Inflammatory macrophage treated with lipopolysaccharide for 1 hour (primary cell): ENCODE measurements around the gene SKAP1.
"Not testable (repeated sequence)": the region's sequence is repeated elsewhere in the genome, so short reads cannot be mapped to it uniquely, and the experiment has no call there.

ENCODE experiments used
- DNase-seq, 2 donors: peaks; one replicate each; pipeline ENCODE4 v3.0.0-alpha.2; 2020 to 2022

Gene SKAP1

GRCh38 chr17:48444516-48445247, 14.7 kb upstream of the SKAP1 start:
- no peak for DNase-seq

DNA sequence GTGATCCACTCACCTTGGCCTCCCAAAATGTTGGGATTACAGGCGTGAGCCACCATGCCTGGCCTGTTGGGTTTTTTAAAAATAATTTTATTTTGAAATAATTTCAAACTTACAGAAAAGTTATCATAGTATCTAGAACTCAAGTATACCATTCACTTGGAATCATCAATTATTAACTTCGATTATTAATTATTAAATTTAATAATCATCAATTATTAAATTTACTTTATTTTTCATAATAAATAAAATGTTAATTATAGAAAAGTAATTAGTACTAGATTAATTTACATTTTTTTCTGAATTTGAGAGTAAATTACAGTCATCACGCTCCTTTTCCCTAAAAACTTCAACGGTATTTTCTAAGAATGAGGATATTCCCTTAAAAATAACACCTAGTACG, 13.7 kb upstream of the SKAP1 start:
- no peak for DNase-seq

GRCh38 chr17:48442819-48443218, 12.8 kb upstream of the SKAP1 start:
- peak; percentile 24 to 54 for DNase-seq

DNA sequence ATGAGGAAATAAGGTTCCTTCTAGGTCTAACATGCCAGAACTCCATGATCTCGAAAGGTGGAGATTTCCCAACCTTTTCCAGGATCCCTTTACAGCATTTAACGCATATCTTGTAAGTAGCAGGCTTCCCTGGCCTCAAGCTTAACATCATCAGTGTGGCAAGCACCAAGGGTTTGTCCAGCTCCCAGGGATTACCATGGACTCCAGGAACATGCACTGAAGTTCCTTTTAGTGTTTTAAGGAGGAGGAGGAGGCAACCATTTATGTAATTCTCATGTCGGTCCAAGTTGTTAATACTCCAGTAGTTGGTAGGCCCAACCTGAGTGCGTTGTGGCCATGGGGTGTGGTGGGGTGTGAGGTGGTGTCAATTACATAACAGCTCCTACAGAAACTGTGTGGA, 11.8 kb upstream of the SKAP1 start:
- DNase-seq, result no peak

- no peak for DNase-seq
Observed at GRCh38 chr17:48441231-48441711, 11.3 kb upstream of the SKAP1 start.

GRCh38 chr17:48440669-48441068, 10.7 kb upstream of the SKAP1 start:
- no peak for DNase-seq

GRCh38 chr17:48439875-48440505, 10.0 kb upstream of the SKAP1 start:
- no peak for DNase-seq

DNA sequence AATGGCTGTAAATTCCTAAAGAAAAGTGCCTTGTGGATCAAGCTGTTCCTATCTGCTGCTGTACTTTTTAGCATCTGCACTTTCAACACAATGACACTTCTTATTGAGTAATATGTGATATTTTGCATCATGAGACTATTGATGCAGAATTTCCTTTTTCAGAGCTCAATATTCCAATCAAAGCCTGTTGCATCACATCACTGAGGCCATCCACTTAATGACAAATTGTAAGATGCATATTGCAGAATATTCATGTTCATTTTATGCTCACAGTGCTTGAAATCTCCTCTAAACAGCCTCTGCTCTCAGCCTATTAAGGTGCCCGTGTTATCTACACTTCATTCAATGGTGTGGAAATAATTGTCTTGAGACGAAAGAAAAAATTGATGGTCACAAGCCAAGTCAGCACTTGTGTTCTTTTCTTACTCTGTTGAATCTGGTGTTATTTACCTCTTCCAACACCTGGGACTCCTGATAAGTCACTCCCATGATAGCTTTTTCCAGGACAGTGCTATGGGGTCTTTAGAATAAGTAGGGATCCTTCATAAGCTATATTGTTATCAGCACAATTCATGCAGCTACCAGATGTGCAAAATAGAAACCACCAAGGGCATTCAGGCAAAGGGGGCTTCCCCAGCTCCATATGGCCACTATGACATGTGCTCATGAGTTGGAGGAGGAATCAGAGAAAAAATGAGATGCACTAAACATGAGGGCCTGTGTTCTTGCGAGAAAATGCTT, 9.3 kb upstream of the SKAP1 start:
- DNase-seq, result peak; percentile 34 to 59

GRCh38 chr17:48438516-48439061, 8.6 kb upstream of the SKAP1 start:
- DNase-seq, result no peak

- DNase-seq, result no peak
Observed at GRCh38 chr17:48433896-48434295, 3.9 kb upstream of the SKAP1 start.

DNA sequence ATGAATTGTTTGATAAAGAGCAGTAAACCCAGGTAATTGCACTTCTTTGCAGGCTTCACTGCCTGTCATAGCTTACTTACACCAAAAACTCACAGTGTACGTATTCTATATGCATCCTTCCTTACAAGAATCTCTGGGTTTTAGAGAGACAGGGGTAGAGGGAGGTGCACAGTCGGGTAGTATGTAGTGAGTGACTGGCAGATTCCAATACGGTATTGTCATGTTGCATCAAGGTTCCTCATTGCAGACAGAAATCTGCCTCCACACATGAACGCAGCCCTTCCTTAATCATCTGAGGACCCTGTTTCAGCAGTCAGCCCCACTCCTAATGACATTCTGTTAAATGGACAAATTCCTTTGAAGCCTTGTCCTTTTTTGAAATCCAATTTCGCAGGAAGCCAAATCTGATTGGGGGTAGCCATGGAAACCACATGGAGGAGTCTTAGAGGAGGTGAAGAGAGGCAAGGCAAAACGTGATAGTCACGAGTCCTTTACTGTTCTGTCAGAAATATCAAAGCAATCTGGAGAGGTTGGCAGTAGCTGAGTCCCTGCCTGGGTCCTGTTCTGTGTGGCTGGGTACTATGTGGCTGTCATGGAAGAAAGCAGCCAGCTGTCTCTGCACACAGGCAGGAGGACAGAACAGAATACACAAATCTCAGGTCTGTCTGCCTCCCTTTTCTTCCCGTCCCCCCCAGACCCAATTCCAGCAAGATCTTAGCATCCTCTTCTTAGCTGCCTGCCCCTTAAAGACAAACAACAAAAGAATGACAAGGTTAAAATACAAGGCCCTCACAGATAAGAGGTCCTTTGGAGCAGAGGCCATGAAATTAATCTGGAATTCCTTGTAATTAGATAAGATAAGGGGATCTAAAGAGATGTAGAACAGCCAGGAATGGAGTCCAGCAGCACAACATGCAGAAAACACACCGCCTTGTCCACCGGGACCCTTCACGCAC, 3.1 kb upstream of the SKAP1 start:
- DNase-seq, result no peak

DNA sequence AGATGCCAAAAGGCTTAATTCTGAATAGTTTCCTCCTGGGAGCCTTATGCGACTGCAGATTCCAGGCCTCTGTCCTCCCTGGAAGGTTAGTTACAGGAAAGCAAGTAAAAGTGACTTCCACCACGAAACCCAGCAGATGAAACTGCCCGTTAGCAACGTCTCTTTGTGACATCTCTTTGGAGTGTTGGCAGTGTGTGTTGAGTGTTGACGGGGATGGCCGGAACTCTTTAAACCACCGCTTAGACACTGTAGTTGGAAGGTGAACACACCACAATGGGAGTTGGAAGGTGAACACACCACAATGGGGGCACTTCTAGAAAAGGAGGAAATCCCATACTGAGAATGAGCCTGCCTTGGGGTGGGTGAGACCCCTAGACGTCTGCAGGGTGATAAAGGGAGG, 858 bp downstream of the SKAP1 start:
- DNase-seq, result no peak

DNA sequence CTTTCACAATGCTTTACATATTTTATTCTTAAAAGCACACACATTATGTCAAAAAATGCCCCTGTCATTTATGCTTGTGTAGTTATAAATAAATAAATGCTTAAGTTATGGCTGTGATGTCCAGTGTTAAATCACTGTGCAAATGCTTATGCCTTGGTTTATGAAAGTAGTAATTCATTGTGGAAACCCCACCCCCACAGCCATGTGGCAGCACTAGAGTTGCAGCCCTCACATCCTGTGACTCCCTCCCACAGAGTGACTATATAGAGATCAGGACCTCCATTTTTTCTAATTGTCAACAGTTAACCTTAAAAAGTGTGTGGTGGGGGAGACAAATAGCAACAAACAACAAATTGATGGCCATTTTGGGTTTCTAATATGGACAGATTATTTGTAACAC, 2.4 kb downstream of the SKAP1 start:
- DNase-seq, result peak; percentile 44 to 76

- no peak for DNase-seq
Observed at GRCh38 chr17:48426761-48427500, 3.1 kb downstream of the SKAP1 start.

- no peak for DNase-seq
Observed at GRCh38 chr17:48426019-48426665, 3.9 kb downstream of the SKAP1 start.

DNA sequence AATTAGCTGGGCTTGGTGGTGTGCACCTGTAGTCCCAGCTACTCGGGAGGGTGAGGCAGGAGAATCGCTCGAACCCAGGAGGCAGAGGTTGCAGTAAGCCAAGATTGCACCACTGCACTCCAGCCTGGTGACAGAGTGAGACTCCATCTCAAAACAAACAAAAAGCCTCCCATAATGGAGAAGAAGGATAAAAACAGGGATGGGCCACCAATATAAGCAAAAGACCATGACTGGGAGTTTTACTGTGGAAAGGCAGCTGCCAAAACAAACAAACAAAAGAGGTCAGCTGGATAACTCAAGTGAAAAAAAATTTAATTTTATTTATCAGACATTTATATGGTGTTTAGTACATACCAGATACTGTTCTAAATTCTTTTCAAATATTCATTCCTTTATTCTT, 8.0 kb downstream of the SKAP1 start:
- not testable (repeated sequence) for DNase-seq

DNA sequence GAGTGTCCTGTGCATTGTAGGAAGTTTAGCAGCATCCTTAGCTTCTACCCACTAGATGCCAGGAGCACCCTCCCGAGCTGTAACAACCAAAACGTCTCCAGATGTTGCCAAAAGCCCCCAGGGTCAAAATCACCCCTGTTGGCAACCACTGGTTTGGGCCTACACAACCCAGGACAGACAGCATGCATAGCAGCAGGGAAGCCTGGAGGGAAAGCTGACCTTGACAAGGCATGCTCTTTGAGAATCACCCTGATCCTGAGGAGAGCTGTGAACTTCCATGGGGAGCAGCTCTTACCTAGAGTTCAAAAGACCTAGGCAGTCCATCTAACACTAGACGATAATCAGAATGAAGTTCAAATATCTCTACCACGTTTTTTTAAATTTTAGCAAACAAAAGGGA, 9.2 kb downstream of the SKAP1 start:
- no peak for DNase-seq

DNA sequence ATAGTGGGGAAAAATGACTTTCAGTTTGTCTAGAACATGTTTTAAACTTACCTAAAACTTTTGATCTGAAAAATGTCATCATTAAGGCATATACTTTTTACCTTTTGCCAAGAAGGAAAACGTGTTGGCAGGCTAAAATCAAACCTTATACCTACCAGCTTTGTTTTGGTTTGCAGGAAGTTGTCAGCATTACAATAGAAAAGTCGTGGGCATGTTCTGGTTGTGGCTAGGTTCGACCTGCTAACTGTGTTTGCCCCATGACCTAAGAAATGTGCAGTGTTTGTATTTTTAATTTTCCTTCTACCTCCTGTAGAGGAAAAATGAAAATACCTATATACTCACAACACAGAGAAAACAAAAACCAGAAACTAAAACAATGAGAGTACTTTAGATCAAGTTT, 13.0 kb downstream of the SKAP1 start:
- DNase-seq, result no peak

DNA sequence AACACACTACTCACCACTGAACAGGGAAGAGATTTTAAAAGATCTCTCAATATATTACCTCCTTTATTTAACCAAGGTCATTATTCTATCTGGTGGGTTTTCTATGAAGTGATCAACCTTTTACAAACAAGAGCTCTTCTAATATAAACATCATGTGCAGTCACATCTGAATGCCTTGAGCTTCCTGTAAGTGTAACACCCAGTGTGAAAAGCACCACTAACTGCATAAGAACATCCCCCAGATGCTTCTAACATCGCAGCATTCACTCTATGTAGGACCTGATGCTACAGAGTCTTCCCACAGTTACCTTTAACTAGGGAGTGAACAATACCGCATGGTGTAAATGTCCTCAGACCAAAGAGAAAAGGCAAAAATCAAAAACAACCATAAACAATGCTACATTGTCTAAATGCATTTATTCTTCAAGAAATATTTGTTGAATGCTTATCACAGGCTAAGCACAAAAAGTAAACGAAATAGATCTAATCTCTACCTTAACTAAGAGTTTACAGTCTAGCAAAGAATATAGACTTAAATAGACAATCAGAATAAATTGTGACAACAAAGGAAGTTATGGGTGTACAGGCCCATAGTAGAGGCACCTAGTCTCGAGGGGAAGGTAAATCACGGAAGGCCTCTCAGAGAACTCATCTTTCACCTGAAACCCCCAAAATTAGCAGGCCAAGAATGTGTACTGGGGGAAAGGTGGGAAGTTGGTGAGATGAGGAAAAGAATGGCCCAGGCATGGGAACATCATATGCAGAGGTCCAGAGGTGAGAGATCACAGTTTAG, 16.2 kb downstream of the SKAP1 start:
- DNase-seq, result no peak

DNA sequence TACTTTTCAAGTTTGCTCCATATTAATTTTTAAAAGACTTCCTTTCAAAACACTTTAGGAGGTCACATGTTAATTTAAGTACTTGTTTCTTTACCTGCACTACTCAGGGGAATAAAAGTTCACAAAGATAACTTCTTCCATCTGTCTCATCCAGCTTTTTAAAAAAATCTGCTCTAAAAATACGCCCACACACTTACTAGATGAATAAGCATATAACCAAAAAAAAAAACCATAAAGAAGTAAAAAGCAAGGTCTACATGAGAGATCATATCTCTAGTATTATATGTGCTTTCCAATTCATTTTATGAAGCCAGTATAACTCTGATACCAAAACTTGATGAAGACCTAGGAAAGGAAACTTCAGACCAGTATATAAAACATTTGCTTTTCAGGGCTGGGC, 17.2 kb downstream of the SKAP1 start:
- DNase-seq, result no peak
